ENCODE data around the gene UNC119. TPM values are rescaled to one million over a fixed set of nuclear protein-coding genes. Genes with fewer than 3 reads are reported as not detected.

Gene UNC119
- total RNA-seq, 1 experiment from 2014 or later, result 44.6 TPM

- Histone ChIP-seq H3K27me3 (replicated peaks; ENCODE audit: insufficient read depth, low read depth, low read length, poor library complexity) (peaks cover 11% of the 10 kb centered on the region), H3K9me3 (ENCODE audit: low read depth, low read length, poor library complexity, severe bottlenecking) (no peaks in the 10 kb centered on the region), H3K27ac (ENCODE audit: low read depth, low read length, poor library complexity, severe bottlenecking) (no peak overlapping the region), H3K4me1 (ENCODE audit: insufficient read depth, low read length, poor library complexity, severe bottlenecking) (no peaks in the 10 kb centered on the region), H3K4me3 (ENCODE audit: low read depth, low read length, poor library complexity, severe bottlenecking) (no peak overlapping the region), H3K36me3 (ENCODE audit: insufficient read depth, low read length, poor library complexity, severe bottlenecking) (no peaks in the 10 kb centered on the region)
- CTCF ChIA-PET, result no interaction called here
- no peak for DNase-seq (ENCODE audit: low spot score)
- no peak for TF ChIP-seq CTCF (conservative IDR thresholded peaks at IDR 0.05; ENCODE audit: low read depth, low read length)
- TF ChIP-seq EZH2 (IDR thresholded peaks at IDR 0.05; ENCODE audit: borderline replicate concordance, low read depth, low read length, poor library complexity, severe bottlenecking), result no peak
- POLR2A ChIA-PET (ENCODE audit: low non-redundant PET), result no interaction called here
- no TSS peak for BruUV-seq (replicated peaks)
- intact Hi-C loops (cut with micrococcal nuclease; ENCODE audit: unreplicated experiment), result no loop called here
These were observed 33.8 kb downstream of the UNC119 start for GRCh38 chr17:28518578-28518977.

- intact Hi-C loops (cut with micrococcal nuclease; ENCODE audit: unreplicated experiment), result no loop called here
- POLR2A ChIA-PET (ENCODE audit: low non-redundant PET), result no interaction called here
- DNase-seq (ENCODE audit: low spot score), result no peak
- TF ChIP-seq CTCF (conservative IDR thresholded peaks at IDR 0.05; ENCODE audit: low read depth, low read length), result no peak
- no peak for TF ChIP-seq EZH2 (IDR thresholded peaks at IDR 0.05; ENCODE audit: borderline replicate concordance, low read depth, low read length, poor library complexity, severe bottlenecking)
- CTCF ChIA-PET, result no interaction called here
- Histone ChIP-seq H3K36me3 (ENCODE audit: insufficient read depth, low read length, poor library complexity, severe bottlenecking) (no peaks in the 10 kb centered on the region), H3K4me3 (ENCODE audit: low read depth, low read length, poor library complexity, severe bottlenecking) (no peak overlapping the region), H3K27me3 (replicated peaks; ENCODE audit: insufficient read depth, low read depth, low read length, poor library complexity) (peaks cover 15% of the 10 kb centered on the region), H3K4me1 (ENCODE audit: insufficient read depth, low read length, poor library complexity, severe bottlenecking) (no peaks in the 10 kb centered on the region), H3K27ac (ENCODE audit: low read depth, low read length, poor library complexity, severe bottlenecking) (no peak overlapping the region), H3K9me3 (ENCODE audit: low read depth, low read length, poor library complexity, severe bottlenecking) (no peaks in the 10 kb centered on the region)
- no TSS peak for BruUV-seq (replicated peaks)
These were observed 34.3 kb downstream of the UNC119 start for GRCh38 chr17:28518132-28518531.

GRCh38 chr17:28515518-28515917 lies 36.9 kb downstream of the UNC119 start:
- Histone ChIP-seq H3K27ac (ENCODE audit: low read depth, low read length, poor library complexity, severe bottlenecking) (no peak overlapping the region), H3K9me3 (ENCODE audit: low read depth, low read length, poor library complexity, severe bottlenecking) (no peaks in the 10 kb centered on the region), H3K27me3 (replicated peaks; ENCODE audit: insufficient read depth, low read depth, low read length, poor library complexity) (peaks cover 34% of the 10 kb centered on the region), H3K4me1 (ENCODE audit: insufficient read depth, low read length, poor library complexity, severe bottlenecking) (no peaks in the 10 kb centered on the region), H3K4me3 (ENCODE audit: low read depth, low read length, poor library complexity, severe bottlenecking) (no peak overlapping the region), H3K36me3 (ENCODE audit: insufficient read depth, low read length, poor library complexity, severe bottlenecking) (no peaks in the 10 kb centered on the region)
- no TSS peak for BruUV-seq (replicated peaks)
- no peak for DNase-seq (ENCODE audit: low spot score)
- ChIA-PET CTCF (no interaction called here), POLR2A (ENCODE audit: low non-redundant PET) (no interaction called here)
- TF ChIP-seq CTCF (conservative IDR thresholded peaks at IDR 0.05; ENCODE audit: low read depth, low read length) (no peak), EZH2 (IDR thresholded peaks at IDR 0.05; ENCODE audit: borderline replicate concordance, low read depth, low read length, poor library complexity, severe bottlenecking) (no peak)
- intact Hi-C loops (cut with micrococcal nuclease; ENCODE audit: unreplicated experiment), result no loop called here
